H9 (cell line): ENCODE results near the gene RB1. TPM values are rescaled to one million over a fixed set of nuclear protein-coding genes. Genes with fewer than 3 reads are reported as not detected.

ENCODE experiments used
- DNase-seq: peaks from one replicate; pipeline ENCODE4 v3.0.0-alpha.2; 2017
- H2AFZ ChIP-seq: one replicate; pipeline ENCODE4 v1.6.1; 2013; ENCODE audit warnings: mild to moderate bottlenecking, low read length, control low read depth, moderate library complexity
- H2AK5ac ChIP-seq: 2 replicates; pipeline ENCODE4 v1.6.1; 2013; ENCODE audit warnings: low read length, control low read depth, mixed read lengths; ENCODE audit not compliant: insufficient read length
- H2BK120ac ChIP-seq: one replicate; pipeline ENCODE4 v1.6.1; 2013; ENCODE audit warnings: low read depth, mild to moderate bottlenecking, low read length, control low read depth, inconsistent platforms; ENCODE audit not compliant: poor library complexity, severe bottlenecking
- H2BK12ac ChIP-seq: 2 replicates; pipeline ENCODE4 v1.6.1; 2013; ENCODE audit warnings: low read length, control low read depth, mixed read lengths, low read depth; ENCODE audit not compliant: insufficient read length
- H2BK15ac ChIP-seq: 2 replicates; pipeline ENCODE4 v1.6.1; 2013; ENCODE audit warnings: low read depth, low read length, control low read depth
- H2BK20ac ChIP-seq: one replicate; pipeline ENCODE4 v1.6.1; 2013; ENCODE audit warnings: low read depth, mild to moderate bottlenecking, low read length, control low read depth, inconsistent platforms; ENCODE audit not compliant: poor library complexity, severe bottlenecking
- H2BK5ac ChIP-seq: 2 replicates; pipeline ENCODE4 v1.6.1; 2013; ENCODE audit warnings: low read length, control low read depth, mixed read lengths; ENCODE audit not compliant: insufficient read length
- H3K14ac ChIP-seq: 2 replicates; pipeline ENCODE4 v1.6.1; 2013; ENCODE audit warnings: low read length, control low read depth; ENCODE audit not compliant: insufficient read depth
- H3K18ac ChIP-seq: 2 replicates; pipeline ENCODE4 v1.6.1; 2013; ENCODE audit warnings: low read depth, mild to moderate bottlenecking, mixed read lengths, low read length, control low read depth; ENCODE audit not compliant: insufficient read length
- H3K23ac ChIP-seq: 2 replicates; pipeline ENCODE4 v1.6.1; 2013; ENCODE audit warnings: low read length, control low read depth, mixed read lengths, low read depth; ENCODE audit not compliant: insufficient read length
- H3K23me2 ChIP-seq: 2 replicates; pipeline ENCODE4 v1.6.1; 2013; ENCODE audit warnings: low read depth, mild to moderate bottlenecking, mixed read lengths, low read length, control low read depth; ENCODE audit not compliant: insufficient read length, poor library complexity, severe bottlenecking
- H3K27ac ChIP-seq: 2 replicates; pipeline ENCODE4 v1.5.1; 2013; ENCODE audit warnings: low read length, control low read depth, mixed read lengths, low read depth; ENCODE audit not compliant: insufficient read length
- H3K27me3 ChIP-seq: 2 replicates; pipeline ENCODE4 v1.6.1; 2013; ENCODE audit warnings: low read length, control low read depth, inconsistent platforms; ENCODE audit not compliant: insufficient read depth
- H3K4ac ChIP-seq: 2 replicates; pipeline ENCODE4 v1.6.1; 2013; ENCODE audit warnings: low read depth, mild to moderate bottlenecking, control low read depth, inconsistent platforms, low read length, moderate library complexity
- H3K4me1 ChIP-seq: 2 replicates; pipeline ENCODE4 v1.6.1; 2013; ENCODE audit warnings: low read length, control low read depth, inconsistent platforms; ENCODE audit not compliant: insufficient read depth
- H3K4me2 ChIP-seq: 2 replicates; pipeline ENCODE4 v1.6.1; 2013; ENCODE audit warnings: low read length, control low read depth, mixed read lengths; ENCODE audit not compliant: insufficient read length, insufficient read depth
- H3K56ac ChIP-seq: 2 replicates; pipeline ENCODE4 v1.6.1; 2013; ENCODE audit warnings: low read depth, mild to moderate bottlenecking, mixed read lengths, low read length, control low read depth; ENCODE audit not compliant: insufficient read length
- H3K79me1 ChIP-seq: 2 replicates; pipeline ENCODE4 v1.6.1; 2013; ENCODE audit warnings: low read depth, mild to moderate bottlenecking, moderate library complexity, low read length, control low read depth, inconsistent platforms; ENCODE audit not compliant: insufficient read depth, poor library complexity, severe bottlenecking
- H3K79me2 ChIP-seq: 2 replicates; pipeline ENCODE4 v1.6.1; 2013; ENCODE audit warnings: low read length, control low read depth, inconsistent platforms; ENCODE audit not compliant: insufficient read depth
- H3K9ac ChIP-seq: 2 replicates; pipeline ENCODE4 v1.6.1; 2013; ENCODE audit warnings: low read length, control low read depth, mixed read lengths; ENCODE audit not compliant: insufficient read length; ENCODE audit errors: extremely low read depth
- H3K9me3 ChIP-seq: one replicate; pipeline ENCODE4 v1.6.1; 2013; ENCODE audit warnings: low read depth, low read length, inconsistent platforms; ENCODE audit not compliant: control insufficient read depth
- H3T11ph ChIP-seq: one replicate; pipeline ENCODE4 v1.6.1; 2013; ENCODE audit warnings: mild to moderate bottlenecking, low read length, control low read depth, inconsistent platforms
- H4K20me1 ChIP-seq: one replicate; pipeline ENCODE4 v1.6.1; 2013; ENCODE audit not compliant: control insufficient read depth, insufficient read length, insufficient read depth
- H4K5ac ChIP-seq: 2 replicates; pipeline ENCODE4 v1.6.1; 2013; ENCODE audit warnings: low read depth, mild to moderate bottlenecking, mixed read lengths, low read length, control low read depth; ENCODE audit not compliant: insufficient read length
- H4K8ac ChIP-seq: replicated peaks from 2 replicates; pipeline ENCODE4 v1.6.1; 2013; ENCODE audit warnings: low read length, control low read depth, mixed read lengths, low read depth; ENCODE audit not compliant: insufficient read length
- H4K91ac ChIP-seq: 2 replicates; pipeline ENCODE4 v1.6.1; 2013; ENCODE audit warnings: low read depth, mild to moderate bottlenecking, moderate library complexity, mixed read lengths, low read length, control low read depth; ENCODE audit not compliant: insufficient read length
- H3K27ac Mint-ChIP-seq, 3 experiments: 2 replicates in 2 of 3; 3 replicates in 1 of 3; pipeline ENCODE4 v1.8.0; 2020 to 2021; ENCODE audit warnings: mixed read lengths in 3 of 3, mild to moderate bottlenecking in 1 of 3, moderate library complexity in 1 of 3
- H3K27me3 Mint-ChIP-seq: 2 replicates; pipeline ENCODE4 v1.8.0; 2021; ENCODE audit warnings: low read depth, mild to moderate bottlenecking, moderate library complexity, mixed read lengths
- H3K36me3 Mint-ChIP-seq, 3 experiments: 2 replicates in 2 of 3; 3 replicates in 1 of 3; pipeline ENCODE4 v1.8.0; 2020 to 2021; ENCODE audit warnings: low read depth in 3 of 3, mixed read lengths in 3 of 3; ENCODE audit not compliant: insufficient read depth in 1 of 3
- H3K4me1 Mint-ChIP-seq, 2 experiments: 2 replicates each; pipeline ENCODE4 v1.8.0; 2020; ENCODE audit warnings: mixed read lengths in 2 of 2
- H3K4me3 Mint-ChIP-seq, 2 experiments: 2 replicates in 1 of 2; 3 replicates in 1 of 2; pipeline ENCODE4 v1.8.0; 2020 to 2021; ENCODE audit warnings: mild to moderate bottlenecking in 2 of 2, mixed read lengths in 2 of 2, moderate library complexity in 1 of 2
- H3K9me3 Mint-ChIP-seq, 2 experiments: 2 replicates in 1 of 2; 3 replicates in 1 of 2; pipeline ENCODE4 v1.8.0; 2020; ENCODE audit warnings: mild to moderate bottlenecking in 2 of 2, mixed read lengths in 2 of 2, moderate library complexity in 1 of 2
- WGBS: extraction: QIAGEN DNeasy Blood & Tissue Kit; methylation state at CpG from one replicate; pipeline ENCODE4 v1.1.7; 2013; ENCODE audit warnings: missing lambda C conversion rate, low lambda C conversion rate, mixed read lengths; ENCODE audit not compliant: insufficient read length; ENCODE audit errors: extremely low coverage; 5-methylcytosine and 5-hydroxymethylcytosine counted together
- total RNA-seq: library from RNA; stranded (reverse); gene quantifications from 2 replicates; pipeline ENCODE4 v1.2.1, GENCODE V29; 2021
- TF ChIP-seq, protein P1 (sequence below): fragments of 200-600 bp; sonication (generic); conservative IDR thresholded peaks from 3 replicates; pipeline ENCODE4 v1.8.0; 2021; ENCODE audit warnings: antibody characterized with exemption, mild to moderate bottlenecking

Gene RB1
- total RNA-seq, 1 experiment from 2014 or later, result 20.5 TPM

- 0 out of 4 replicates have a peak, but pooled peaks cover 0 to 3% of the 10 kb centered on the region in 2 experiments for H3K4me1 Mint-ChIP-seq
- no peaks in the 10 kb centered on the region for H3K9me3 Mint-ChIP-seq
These were observed 47.6 kb upstream of the RB1 start for GRCh38 chr13:48255954-48256353.

More at GRCh38 chr13:48255954-48256353, 47.6 kb upstream of the RB1 start:
- Mint-ChIP-seq H3K4me3 (no peak overlapping the region), H3K27me3 (no peaks in the 10 kb centered on the region), H3K36me3 (peaks cover 18 to 63% (median 57%) of the 10 kb centered on the region in 3 experiments; a peak in 6 of 7 replicates), H3K27ac (no peak overlapping the region)
- Histone ChIP-seq H3K14ac (no peak overlapping the region), H2BK120ac (no peak overlapping the region), H3K27me3 (no peaks in the 10 kb centered on the region), H3K79me2 (no peaks in the 10 kb centered on the region; the same call in 1 of the 2 replicates), H3K4me1 (no peaks in the 10 kb centered on the region), H3K23ac (no peak overlapping the region), H3K23me2 (no peaks in the 10 kb centered on the region), H3K4me2 (no peak overlapping the region), H3K56ac (no peak overlapping the region), H4K20me1 (no peaks in the 10 kb centered on the region), H3K79me1 (peaks cover 1% of the 10 kb centered on the region), H3T11ph (no peak overlapping the region), H2AFZ (no peak overlapping the region), H2BK15ac (no peak overlapping the region), H4K8ac (no peak overlapping the region), H2BK5ac (no peak overlapping the region), H3K27ac (no peak overlapping the region), H4K91ac (no peak overlapping the region), H3K9ac (no peak overlapping the region), H4K5ac (no peak overlapping the region), H3K9me3 (no peaks in the 10 kb centered on the region), H2BK20ac (no peak overlapping the region), H2AK5ac (no peak overlapping the region), H2BK12ac (no peak overlapping the region), H3K4ac (no peak overlapping the region), H3K18ac (no peak overlapping the region)
- no peak for DNase-seq
- no CpG with 5 or more reads among the region's 1 CpG for WGBS
- TF ChIP-seq, protein P1, sequence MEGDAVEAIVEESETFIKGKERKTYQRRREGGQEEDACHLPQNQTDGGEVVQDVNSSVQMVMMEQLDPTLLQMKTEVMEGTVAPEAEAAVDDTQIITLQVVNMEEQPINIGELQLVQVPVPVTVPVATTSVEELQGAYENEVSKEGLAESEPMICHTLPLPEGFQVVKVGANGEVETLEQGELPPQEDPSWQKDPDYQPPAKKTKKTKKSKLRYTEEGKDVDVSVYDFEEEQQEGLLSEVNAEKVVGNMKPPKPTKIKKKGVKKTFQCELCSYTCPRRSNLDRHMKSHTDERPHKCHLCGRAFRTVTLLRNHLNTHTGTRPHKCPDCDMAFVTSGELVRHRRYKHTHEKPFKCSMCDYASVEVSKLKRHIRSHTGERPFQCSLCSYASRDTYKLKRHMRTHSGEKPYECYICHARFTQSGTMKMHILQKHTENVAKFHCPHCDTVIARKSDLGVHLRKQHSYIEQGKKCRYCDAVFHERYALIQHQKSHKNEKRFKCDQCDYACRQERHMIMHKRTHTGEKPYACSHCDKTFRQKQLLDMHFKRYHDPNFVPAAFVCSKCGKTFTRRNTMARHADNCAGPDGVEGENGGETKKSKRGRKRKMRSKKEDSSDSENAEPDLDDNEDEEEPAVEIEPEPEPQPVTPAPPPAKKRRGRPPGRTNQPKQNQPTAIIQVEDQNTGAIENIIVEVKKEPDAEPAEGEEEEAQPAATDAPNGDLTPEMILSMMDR, result no peak
